ENCODE data around the gene GHRL. TPM values are rescaled to one million over a fixed set of nuclear protein-coding genes. Genes with fewer than 3 reads are reported as not detected.
A peak's percentile ranks its signal among the peaks of the same experiment; 100 is the strongest.

The GHRL gene
- total RNA-seq, 4 donors from 2014 or later: 0.80 TPM; not detected in 3

GRCh38 chr3:10259798-10260197 is 32.9 kb downstream of the GHRL start:
- Histone ChIP-seq H3K9me3 (no peaks in the 10 kb centered on the region), H3K27ac (no peak overlapping the region), H3K36me3 (peaks cover 36% of the 10 kb centered on the region), H3K4me3 (no peak overlapping the region), H3K4me1 (no peaks in the 10 kb centered on the region), H3K27me3 (no peaks in the 10 kb centered on the region)
- 87% methylated on average over 4 of the region's 4 CpGs for WGBS
- no peak for DNase-seq (ENCODE audit: low spot score in 2 of 2)
- no peak for TF ChIP-seq POLR2A (IDR thresholded peaks at IDR 0.05)

DNA sequence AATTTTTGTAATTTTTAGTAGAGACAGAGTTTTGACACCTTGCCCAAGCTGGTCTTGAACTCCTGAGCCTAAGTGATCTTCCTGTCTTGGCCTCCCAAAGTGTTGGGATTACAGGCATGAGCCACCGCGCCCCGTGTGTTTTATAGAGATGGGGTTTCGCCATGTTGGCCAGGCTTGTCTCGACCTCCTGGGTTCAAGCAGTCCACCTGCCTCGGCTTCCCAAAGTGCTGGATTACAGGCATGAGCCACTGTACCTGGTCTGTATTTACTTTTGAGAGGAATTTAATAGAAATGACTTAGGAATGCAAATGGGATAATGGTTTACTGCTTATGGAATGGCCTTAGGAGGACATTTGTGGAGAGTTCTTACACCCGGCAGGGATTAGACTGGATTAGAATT is 33.7 kb downstream of the GHRL start:
- 98% methylated on average over 7 of the region's 7 CpGs for WGBS
- no peaks in the 10 kb centered on the region for H3K9me3 ChIP-seq
- peaks cover 2% of the 10 kb centered on the region for H3K4me1 ChIP-seq
- TF ChIP-seq EP300 (IDR thresholded peaks at IDR 0.05) (no peak), POLR2AphosphoS5 (IDR thresholded peaks at IDR 0.05) (no peak), POLR2A (IDR thresholded peaks at IDR 0.05) (no peak), CTCF (IDR thresholded peaks at IDR 0.05) (no peak)
- H3K36me3 ChIP-seq: peaks cover 40% of the 10 kb centered on the region
- H3K27ac ChIP-seq: no peak overlapping the region
- H3K4me3 ChIP-seq: no peak overlapping the region
- no peak for DNase-seq (ENCODE audit: low spot score in 2 of 2)
- H3K27me3 ChIP-seq: no peaks in the 10 kb centered on the region

DNA sequence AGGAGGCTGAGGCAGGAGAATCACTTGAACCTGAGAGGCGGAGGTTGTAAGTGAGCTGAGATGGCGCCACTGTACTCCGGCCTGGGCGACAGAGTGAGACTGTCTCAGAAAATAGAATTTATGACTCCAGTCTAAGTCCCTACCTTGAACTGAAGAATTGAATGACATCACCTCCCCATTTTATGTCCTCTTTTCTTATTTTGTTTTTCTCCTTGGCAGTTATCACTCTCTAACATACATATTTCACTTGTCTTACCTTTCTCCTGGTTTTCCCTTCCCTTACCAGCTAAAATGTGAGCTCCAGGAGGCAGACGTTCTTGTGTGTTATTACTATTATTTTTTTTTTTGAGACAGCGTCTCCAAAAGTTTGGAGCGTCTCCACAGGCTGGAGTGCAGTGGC is 36.9 kb downstream of the GHRL start:
- no peak for DNase-seq (ENCODE audit: low spot score in 2 of 2)
- TF ChIP-seq CTCF (IDR thresholded peaks at IDR 0.05) (no peak), POLR2AphosphoS5 (IDR thresholded peaks at IDR 0.05) (no peak), POLR2A (IDR thresholded peaks at IDR 0.05) (no peak), EP300 (IDR thresholded peaks at IDR 0.05) (no peak)
- 78% methylated on average over 7 of the region's 7 CpGs for WGBS
- H3K36me3 ChIP-seq: peaks cover 46% of the 10 kb centered on the region
- H3K9me3 ChIP-seq: no peaks in the 10 kb centered on the region
- H3K27me3 ChIP-seq: no peaks in the 10 kb centered on the region
- H3K4me3 ChIP-seq: no peak overlapping the region
- peaks cover 9% of the 10 kb centered on the region for H3K4me1 ChIP-seq
- no peak overlapping the region for H3K27ac ChIP-seq

- TF ChIP-seq EP300 (IDR thresholded peaks at IDR 0.05) (no peak), CTCF (IDR thresholded peaks at IDR 0.05) (no peak), POLR2AphosphoS5 (IDR thresholded peaks at IDR 0.05) (no peak), POLR2A (IDR thresholded peaks at IDR 0.05) (no peak)
- Histone ChIP-seq H3K27ac (no peak overlapping the region), H3K4me3 (no peak overlapping the region), H3K4me1 (peaks cover 27% of the 10 kb centered on the region), H3K36me3 (peaks cover 31% of the 10 kb centered on the region), H3K27me3 (no peaks in the 10 kb centered on the region), H3K9me3 (no peaks in the 10 kb centered on the region)
- no peak for DNase-seq (ENCODE audit: low spot score in 2 of 2)
- WGBS: 92% methylated on average over 2 of the region's 3 CpGs
These were observed 39.0 kb downstream of the GHRL start for GRCh38 chr3:10253731-10254130.

DNA sequence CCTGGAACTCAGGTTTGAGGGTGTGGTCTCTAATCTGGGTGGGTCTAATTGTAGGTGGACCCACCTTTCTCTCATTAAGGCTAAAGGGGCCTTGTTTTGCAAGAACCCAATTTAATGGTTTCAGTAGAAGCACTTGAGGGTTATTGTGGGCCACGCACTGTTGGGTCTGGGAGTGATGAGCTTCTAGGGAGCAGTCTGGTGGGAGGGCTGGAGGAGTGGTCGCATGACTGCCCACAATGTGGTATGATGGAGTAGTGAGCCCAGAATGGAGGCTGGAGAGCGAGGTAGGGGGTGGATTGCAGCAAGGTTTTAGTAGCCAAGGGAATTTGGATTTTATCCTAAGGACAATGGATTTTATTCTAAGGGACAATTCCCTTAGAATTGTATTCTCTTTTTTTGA is 41.7 kb downstream of the GHRL start:
- H3K4me3 ChIP-seq: no peak overlapping the region
- no peaks in the 10 kb centered on the region for H3K9me3 ChIP-seq
- peaks cover 36% of the 10 kb centered on the region for H3K4me1 ChIP-seq
- H3K27ac ChIP-seq: no peak overlapping the region
- peaks cover 25% of the 10 kb centered on the region for H3K36me3 ChIP-seq
- no peaks in the 10 kb centered on the region for H3K27me3 ChIP-seq
- no peak for DNase-seq (ENCODE audit: low spot score in 2 of 2)
- no peak for TF ChIP-seq EP300 (IDR thresholded peaks at IDR 0.05)
- 91% methylated on average over 3 of the region's 3 CpGs for WGBS

DNA sequence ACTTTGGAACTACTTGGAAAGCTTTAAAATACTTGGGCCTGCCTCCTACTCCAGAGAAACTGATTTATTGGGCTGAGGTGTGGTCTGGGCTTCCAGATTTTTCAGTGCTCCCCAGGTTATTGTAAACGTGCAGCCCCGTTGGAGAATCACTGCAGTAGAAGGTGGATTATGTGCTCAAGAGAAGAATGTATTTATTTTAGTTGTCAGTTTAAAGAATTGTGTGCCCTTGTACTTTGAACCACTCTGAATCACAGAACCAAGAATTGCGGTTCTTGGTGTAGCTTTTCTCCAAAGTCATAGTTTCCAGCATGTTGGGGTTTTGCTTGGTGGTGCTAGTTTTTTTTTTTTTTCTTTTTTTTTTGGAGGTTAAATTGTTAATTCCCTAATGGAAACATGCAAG is 42.9 kb downstream of the GHRL start:
- Histone ChIP-seq H3K27ac (peak overlapping the region; percentile 95), H3K4me1 (peaks cover 36% of the 10 kb centered on the region), H3K27me3 (no peaks in the 10 kb centered on the region), H3K4me3 (peak overlapping the region; percentile 97), H3K36me3 (peaks cover 20% of the 10 kb centered on the region), H3K9me3 (peaks cover 6% of the 10 kb centered on the region)
- DNase-seq (ENCODE audit: low spot score in 2 of 2): no peak
- WGBS: 25% methylated on average over 3 of the region's 3 CpGs
- TF ChIP-seq CTCF (IDR thresholded peaks at IDR 0.05) (no peak), POLR2A (IDR thresholded peaks at IDR 0.05) (no peak), POLR2AphosphoS5 (IDR thresholded peaks at IDR 0.05) (no peak), EP300 (IDR thresholded peaks at IDR 0.05) (no peak)
